ENCODE data around the gene TARBP1.

TARBP1 gene

DNA sequence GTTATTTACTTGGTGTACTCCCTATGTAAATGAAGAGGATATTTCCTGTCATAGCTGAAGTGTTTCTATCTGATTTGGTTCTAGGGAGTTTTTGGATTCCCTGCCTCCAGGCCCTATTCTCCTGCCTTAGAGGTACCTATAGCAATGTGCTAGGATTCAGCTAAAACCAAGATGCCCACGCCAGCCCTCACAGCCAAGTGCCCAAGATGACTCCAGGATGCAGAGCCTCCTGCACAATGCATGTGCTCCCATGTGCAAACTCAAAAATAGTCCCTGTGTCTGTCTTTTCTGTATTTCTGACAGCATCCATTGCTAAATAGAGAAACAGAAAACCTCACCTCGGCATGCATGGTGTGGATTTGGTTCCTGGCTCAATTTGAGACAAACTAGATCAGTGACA, 887 bp upstream of the TARBP1 start:
- DNase-seq: no peak

DNA sequence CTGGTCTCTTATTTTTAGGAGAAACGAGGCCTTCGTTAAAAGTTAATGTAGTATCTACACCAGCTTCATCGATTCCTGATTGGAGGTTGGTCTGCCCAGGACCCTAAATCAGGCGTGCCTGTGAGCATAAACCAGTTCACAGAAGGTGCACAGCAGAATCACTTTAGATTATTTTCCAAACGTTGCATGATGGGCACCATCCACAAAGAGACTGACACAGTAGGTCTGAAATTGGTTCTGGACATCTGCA, 256 bp upstream of the TARBP1 start:
- no peak for DNase-seq

DNA sequence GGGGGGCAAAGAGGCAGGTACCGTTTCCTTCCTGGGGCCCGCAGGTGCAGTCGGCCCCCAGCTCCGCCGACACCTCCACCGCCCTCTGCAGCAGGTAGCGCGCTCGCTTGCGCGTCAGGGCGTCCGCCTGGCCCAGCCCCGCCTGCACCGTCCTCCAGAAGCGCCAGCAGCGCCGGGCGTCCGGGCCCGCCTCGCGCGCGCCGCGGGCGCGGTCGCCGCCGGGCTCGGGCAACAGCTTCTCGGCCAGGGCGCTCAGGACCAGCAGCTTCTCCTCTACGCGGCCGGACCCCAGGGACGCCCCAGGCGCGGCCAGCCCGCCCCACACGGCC, 863 bp downstream of the TARBP1 start:
- peak in 1 of 2 experiments; percentile 12 for DNase-seq

DNA sequence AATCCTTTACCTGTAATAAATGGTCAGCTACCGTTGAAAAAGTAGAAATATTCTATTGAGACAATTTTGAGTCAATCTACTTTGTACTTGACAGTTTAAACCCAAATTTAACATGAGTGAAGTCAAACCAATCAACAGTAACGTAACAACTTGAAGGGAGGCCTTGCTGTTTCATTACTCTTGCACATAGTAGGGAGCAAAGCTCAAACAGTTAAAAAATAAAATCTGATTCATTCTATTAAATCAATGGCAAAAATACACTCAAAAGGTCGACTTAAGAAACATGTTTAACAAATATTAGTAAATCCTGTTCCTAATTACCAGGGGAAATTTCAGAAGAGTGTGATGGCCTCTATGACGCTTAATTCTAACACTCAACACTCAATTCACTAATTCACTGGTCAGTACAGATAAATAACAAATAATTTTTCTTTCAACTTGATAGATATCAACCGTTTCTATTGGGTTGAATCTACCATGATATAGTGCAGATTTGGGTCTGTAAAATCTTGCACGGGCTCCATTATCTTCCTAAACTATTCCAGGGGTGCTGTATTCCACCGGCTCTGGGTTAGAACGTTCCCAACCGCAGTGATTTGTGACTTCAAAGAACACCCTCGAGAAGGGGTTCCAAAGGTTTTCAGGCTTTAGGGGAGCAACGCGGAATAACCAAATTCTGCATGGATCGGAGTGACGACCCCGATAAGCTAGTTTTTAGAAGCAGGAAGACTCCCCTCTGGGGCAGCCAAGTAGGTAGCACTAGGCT, 1.4 kb downstream of the TARBP1 start:
- no peak for DNase-seq

DNA sequence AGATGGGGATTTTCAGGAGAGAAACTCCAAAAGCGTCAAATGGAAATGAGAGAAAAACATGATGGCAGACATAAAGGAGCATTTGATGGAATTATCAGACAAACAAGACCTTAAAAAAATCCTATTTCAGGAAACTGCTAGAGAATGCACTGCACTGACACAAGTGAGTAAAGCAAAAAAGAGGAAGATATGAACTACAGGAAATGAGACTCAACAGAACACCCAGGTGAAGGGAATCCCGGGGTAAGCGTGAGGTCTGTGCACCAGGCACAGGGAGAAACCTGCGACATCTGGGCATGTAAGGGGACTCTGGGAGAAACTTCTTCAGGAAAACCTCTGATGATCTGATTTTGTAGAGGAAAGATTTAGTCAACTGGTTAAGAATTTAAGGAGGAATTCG, 2.8 kb downstream of the TARBP1 start:
- no peak for DNase-seq

DNA sequence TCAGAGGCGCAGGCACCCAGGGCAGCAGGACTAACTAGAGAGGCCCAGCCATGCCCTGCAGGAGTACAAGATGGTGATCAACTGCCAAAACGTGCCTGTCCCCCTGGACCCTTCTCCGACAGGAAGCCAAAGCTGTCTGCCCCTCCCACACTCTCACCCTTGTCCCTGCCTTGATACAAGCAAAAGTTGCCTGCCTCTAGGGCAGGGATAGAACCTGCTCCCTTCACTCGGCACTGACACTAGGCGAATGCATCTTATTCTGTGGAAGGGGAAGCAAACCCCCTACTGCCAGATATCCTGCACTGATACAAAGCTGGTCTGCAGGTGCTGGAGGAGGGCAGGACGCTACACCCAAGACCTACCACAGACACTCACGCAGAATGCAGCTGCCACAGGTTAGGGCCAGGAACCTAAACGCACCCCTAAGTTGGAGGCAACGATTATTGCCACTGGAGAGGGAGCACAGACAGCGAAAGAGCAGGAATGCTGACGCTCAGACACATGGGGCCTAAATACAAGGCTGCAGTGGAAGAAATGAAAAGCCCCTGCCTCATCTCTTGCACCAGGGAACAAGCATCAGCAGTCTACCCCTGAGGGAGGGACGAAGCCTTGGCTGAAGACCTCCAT, 3.7 kb downstream of the TARBP1 start:
- no peak for DNase-seq

DNA sequence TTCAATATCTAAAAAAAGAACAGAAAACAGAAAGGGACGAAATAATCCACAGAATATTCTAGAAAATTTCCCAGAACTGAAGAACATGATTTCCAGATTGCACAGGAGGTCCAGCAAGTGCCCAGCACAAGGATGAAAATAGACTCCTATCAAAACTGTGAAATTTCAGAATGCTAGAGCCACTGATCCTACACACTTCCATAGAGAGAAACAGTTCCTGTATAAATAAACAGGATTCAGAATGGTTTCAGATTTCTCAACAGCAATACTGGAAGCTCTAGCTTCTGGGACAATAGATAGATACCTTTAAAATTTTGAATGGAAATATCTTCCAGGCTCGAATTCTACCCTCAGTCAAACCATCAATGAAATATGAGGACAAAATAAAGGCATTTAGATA, 4.6 kb downstream of the TARBP1 start:
- DNase-seq: no peak

DNA sequence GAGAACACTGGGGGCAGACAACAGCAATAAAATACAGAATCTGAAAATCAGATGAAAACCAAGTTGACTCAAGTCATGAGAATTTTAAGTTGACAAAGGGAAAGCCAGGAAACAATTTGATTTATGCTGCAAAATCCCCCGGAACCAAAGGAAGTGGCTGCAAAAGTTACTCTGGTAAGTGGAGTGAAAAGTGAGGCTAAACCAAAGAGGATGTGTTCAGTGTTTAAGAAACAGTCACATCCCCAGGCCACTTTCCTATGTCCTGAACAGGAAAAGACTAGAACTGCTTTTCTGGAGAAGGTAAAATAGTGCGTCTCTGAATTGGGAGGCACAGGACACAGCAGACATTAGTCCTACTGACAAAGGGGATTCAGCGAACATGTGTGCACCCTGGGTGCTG, 5.9 kb downstream of the TARBP1 start:
- DNase-seq: no peak

DNA sequence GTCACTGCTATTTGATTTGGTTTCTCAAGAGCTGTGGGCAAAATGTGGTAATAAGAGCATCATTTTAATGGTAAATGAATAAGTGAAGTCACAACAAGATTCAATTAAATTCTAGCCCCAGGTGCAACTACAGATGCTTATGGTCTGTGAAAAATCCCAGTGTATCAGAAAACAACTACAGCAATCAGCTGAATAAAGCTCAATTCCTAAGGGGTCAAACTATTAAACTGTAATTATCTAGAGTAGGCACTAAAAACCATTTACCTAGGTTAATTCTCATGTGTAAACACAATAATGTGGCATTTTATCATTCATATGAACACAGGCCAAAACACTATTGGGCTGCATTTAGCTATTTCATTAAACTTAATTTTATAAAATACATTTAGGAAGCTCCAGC, 9.6 kb downstream of the TARBP1 start:
- no peak for DNase-seq

DNA sequence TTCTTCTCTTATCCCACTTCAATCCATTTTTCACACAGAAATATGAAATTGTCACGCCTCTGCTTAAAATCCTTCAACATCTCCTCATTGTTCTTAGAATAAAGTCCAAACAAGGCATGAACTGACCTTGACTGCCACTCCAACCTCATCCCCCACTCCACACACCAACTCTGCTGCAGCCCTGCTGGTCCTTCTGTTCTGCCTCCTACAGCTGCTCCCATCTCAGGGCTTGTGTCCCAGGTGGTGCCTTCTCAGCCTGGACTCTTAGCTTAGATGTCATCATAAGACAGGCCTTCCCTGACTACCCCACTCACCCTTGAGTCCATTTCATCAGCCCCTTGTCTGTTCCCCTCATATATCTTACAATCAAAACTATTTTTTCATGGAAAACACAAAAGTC, 10.4 kb downstream of the TARBP1 start:
- no peak for DNase-seq

DNA sequence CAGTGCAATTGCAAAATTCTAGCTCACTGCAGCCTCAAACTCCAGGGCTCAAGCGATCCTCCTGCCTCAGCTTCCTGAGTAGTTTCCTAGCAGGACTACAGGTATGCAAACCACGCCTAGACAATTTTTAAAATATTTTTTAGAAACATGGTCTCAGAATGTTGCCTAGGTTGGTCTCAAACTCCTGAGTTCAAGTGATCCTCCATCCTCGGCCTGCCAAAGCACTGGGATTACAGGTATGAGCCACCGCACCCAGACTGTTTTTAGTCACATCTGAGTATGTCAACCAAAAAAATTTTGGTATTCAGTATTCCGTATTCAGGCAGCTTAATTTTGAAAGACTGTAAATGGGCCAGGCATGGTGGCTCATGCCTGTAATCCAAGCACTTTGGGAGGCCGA, 11.2 kb downstream of the TARBP1 start:
- no peak for DNase-seq

DNA sequence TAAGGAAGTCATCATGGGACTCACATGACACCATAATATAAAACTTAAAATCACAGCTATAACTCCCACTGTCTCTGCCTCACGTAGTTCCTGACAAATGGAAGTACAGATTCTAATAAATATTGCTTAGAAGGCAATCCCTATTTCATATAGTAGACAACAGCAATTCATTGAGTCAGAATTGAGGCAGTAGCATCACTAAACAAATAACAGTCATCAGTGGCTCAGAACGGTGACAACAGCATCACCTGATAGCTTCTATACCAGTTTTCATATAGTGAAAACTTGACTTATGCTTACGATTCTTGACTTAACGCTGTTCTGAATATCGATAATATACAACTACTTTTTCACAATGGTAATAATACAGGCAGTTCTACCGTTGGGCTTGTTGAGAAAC, 12.0 kb downstream of the TARBP1 start:
- DNase-seq: no peak

DNA sequence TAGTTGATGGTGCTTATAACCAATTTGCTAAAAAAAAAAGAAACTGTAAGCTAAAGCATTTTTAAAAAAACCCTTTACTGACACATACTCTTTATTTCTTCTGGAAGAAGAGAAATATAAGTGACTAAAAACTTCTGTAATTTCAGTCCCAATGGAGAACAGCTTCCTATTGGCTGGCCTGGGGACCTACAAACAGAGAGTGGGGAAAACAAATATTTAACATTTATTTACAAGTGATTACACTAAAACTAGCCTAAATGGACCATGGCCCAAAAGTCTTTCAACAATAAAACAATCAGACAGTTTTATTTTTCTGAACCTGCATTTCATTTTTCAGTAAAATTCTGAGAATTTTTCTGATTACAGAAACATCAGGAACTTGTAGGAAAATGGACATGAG, 15.2 kb downstream of the TARBP1 start:
- no peak for DNase-seq

DNA sequence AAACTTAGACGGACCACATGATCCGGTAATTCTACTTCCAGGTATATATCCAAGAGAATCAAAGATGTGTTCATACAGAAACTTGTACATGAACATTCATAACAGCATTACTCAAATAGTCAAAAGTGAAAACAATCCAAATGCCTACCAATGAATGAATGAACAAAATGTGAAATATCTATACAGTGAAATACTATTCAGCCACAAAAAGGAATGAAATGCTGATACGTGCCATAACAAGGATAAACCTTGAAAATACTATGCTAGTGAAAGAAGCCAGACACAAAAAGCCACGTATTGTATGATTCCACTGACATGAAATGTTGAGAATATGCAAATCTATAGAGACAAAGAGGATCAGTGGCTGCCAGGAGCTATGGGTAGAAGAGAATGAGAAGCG, 18.3 kb downstream of the TARBP1 start:
- DNase-seq: no peak

DNA sequence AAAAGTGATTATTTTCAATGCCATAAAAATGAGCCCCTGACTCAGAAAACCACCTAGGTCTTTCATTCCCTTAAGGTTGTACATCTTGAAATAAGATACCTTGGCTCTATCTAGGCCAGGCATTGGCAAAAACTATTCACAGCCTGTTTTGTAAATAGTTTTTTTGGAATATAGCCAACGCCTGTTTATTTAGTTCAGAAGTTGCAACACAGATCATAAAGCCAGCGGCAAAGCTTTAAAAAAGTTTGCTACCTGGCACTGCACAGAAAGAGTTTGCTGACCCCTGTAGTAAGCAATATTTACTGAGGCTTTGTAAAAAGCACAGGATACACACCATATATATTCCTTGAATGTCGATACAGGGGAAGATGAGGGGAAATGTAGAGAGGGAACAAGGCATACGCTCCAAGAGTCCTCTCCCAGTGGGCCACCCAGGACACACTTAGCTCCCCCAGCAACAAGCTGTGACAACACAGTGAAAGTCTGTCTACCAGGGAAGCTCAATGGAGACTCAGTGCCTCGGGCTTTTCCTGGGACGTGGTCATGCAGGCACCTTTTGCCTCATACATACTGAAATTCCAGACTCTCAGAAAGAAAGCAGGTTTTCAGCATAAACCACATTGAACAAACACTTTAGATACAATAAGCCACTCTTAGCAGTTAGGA, 20.5 kb downstream of the TARBP1 start:
- DNase-seq: no peak

DNA sequence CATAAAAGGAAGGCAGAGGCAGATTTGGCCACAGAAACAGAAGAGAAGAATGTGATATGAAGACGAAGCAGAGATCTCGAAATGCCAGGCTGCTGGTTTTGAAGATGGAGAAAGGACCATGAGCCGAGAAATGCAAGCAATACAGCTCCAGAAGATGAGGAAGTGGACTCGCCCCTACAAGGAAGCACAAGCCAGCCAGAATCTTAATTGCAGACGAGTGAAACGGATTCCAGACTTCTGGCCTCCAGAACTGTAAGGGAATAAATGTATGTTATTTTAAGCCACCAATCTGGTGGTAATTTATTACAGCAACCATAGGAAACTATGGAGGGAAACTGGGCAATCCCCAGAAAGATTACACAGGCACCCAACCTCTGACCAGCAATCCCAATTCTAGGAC, 24.1 kb downstream of the TARBP1 start:
- no peak for DNase-seq

DNA sequence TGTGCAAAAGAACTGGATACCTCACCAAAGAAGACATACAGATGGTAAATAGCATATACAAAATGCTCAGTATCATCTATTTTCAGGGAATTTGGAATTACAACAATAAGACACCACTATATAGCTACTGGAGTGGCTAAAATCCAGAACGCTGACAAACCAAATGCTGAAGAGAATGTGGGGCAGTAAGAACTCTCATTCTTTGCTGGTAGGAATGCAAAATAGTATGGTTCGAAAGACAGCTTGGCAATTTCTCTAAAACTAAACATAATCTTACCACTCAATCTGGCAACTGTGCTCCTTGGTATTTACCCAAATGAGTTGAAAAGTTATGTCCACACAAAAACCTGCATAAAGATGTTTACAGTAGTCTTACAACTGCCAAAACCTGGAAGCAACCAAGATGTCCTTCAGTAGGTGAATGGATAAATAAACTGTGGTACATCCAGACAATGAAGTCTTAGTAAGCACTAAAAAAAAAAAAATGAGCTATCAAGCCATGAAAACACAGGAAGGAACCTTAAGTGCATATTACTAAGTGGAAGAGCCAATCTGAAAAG, 26.5 kb downstream of the TARBP1 start:
- DNase-seq: no peak

DNA sequence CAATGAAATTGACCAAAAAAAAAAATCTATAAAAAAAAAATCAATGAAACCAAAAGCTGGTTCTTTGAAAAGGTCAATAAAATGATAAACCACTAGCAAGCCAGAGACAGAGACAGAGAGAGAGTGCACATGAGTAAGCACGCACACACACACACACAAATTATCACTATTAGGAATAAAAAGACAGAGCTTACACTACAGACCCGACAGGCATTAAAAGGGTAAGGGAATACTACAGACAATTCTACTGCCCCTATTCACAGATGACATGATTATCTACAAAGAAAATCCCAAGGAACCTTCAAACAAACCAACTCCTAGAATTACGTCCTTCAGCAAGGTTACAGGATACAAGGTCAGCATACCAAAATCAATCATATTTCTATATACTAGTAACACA, 38.6 kb downstream of the TARBP1 start:
- no peak for DNase-seq

DNA sequence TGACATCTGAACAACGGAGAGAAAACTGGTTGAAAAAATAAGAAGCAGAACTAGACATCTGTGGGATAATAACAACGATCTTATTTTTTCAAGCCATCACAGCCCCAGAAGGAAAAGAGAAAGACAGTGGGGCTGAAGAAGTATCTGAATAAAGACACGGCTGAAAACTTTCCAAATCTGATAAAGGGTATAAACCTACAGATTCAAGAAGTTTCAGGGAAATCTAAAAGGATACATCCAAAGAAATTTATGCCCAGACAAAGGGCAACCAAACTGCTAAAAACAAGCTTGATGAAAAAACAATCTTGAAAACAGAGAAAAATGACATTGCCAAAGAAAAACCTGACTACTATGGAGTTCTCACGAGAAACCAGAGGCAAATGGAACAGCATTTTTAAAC, 40.4 kb downstream of the TARBP1 start:
- no peak for DNase-seq

DNA sequence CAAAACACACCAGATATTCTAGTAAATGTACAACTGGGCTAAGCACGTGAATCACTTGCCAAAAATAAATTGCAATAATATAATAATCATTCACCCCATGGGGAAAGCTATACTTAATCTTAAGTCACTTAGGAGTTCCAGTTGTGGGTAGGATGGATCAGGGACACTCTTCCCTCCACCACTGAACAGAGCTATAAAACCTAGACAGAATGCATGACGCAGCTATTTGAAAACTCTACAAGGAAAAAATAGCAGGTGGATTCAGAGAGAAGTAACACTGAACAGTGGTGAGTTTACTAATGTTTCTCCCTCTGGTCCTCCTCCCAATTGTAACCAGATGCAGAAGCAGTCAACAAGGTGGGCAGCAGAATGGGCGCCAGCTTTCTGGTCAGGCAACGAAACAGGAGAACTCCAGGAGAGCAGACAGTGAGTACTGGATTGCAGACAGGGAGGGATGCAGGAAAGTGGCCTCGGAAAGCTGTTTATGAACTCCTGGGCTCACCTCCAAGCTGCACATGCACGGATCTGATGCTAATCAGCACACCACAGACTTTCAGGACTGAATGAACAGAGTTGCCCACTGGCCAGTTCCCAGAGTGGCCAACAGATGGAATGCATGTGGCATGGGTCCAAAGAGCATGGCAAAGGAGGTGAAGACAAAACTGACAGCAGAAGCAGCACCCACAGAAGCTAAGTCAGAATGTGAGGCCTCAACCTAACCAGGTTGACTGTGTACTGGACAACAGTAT, 41.4 kb downstream of the TARBP1 start:
- no peak for DNase-seq

DNA sequence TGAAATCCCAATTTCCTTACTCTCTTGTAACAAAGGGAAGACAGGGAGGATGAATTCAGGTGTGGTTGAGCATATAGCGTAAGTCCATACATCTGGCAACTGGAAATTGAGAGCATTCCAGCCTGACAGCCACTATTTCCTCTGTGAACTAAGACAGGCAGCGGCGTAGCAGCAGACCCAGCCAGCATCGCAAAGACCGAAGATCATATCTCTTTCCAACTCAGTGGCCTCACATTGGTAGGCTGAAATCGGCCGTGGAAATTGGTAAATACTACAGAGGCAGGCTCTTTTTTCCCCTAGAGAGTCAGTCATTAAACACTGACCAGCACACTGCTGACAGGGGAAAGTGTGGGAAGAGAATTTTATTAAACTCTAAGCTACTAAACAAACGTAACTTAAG, 43.4 kb downstream of the TARBP1 start:
- DNase-seq: no peak

DNA sequence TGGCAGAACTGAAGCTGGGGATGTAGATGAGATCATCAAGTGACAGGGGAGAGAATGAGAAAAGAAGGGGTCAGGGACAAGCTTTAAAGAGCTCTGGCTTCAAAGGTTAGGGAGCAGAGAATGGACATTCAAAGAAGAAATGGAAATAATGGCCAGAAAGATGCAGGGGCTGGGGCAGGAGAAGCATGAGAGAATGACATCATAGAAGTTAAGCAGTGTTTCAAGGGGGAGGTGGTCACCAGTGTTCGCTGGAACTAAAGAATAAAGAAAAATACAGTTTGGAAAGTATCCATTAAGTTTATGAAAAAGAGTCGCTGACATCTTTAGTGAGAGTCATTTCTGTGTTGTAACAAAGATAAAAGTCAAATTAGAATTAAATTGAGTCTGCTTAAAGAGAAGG, 44.3 kb downstream of the TARBP1 start:
- no peak for DNase-seq

DNA sequence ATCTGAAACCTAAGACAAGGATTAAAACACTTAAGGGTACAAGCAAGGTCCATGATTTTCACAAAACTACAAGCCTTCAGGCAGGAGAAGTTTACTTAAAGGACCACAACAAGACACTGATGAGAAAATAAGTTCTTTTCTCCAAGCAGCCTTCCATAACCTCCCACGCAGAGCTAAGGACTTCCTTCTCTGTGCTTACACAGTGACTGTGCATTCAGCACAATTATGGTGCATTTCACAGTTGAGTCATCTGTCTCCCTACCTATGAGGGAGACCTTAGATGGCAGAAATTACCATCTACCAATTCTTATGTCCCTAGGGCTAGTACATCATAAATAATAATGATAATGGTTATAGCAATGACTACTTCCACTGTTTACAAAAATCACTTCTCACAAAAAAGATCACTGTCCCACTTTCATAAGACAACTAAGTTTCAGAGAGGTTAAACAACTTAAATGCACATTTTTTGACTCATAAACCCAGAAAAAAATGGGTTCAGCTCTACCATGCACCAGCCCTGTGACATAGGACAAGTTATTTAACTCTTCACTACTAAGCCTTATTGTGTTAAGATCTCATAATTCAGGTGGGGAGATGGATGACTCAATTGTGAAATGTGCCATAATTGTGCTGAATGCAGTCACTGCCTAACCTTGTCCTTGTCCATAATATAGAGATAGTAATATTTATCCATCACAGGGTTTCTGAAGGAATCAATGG, 45.3 kb downstream of the TARBP1 start:
- DNase-seq: no peak

Data from SW 1271 (cell line).